ENCODE data around the gene THRAP3.

THRAP3 gene

GRCh38 chr1:36303244-36303643 is 79.0 kb downstream of the THRAP3 start:
- DNase-seq: no peak

- DNase-seq: no peak
Measured at GRCh38 chr1:36303650-36304360, 79.6 kb downstream of the THRAP3 start.

DNA sequence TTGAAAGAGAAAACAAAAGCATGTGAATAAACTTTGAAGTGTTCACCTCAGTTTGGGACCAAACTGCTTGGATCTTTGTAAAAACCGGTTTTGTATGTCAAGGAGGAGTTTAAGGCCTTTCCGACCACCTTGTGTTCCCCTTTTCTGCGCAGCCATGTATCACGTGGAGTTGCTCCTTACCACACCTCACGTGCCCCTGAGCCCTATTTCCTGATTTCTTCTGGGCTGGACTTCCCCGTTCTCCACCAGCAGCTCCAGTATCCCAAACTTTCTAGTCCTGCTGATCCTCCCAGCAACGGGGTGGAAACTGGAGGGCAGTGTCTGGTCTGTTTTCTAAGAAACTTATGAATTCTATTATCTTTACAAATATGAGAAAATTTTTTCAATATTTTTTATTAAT is 80.3 kb downstream of the THRAP3 start:
- DNase-seq: no peak

- DNase-seq: no peak
Measured at GRCh38 chr1:36304970-36305914, 81.0 kb downstream of the THRAP3 start.

GRCh38 chr1:36305915-36306209 is 81.6 kb downstream of the THRAP3 start:
- no peak for DNase-seq

GRCh38 chr1:36306210-36306901 is 82.1 kb downstream of the THRAP3 start, which contains the start of gene SH3D21:
SH3D21 (plus strand) TSS chr1:36306368; CDS start chr1:36306421, 53 bp downstream.
- DNase-seq: peak; percentile 63

DNA sequence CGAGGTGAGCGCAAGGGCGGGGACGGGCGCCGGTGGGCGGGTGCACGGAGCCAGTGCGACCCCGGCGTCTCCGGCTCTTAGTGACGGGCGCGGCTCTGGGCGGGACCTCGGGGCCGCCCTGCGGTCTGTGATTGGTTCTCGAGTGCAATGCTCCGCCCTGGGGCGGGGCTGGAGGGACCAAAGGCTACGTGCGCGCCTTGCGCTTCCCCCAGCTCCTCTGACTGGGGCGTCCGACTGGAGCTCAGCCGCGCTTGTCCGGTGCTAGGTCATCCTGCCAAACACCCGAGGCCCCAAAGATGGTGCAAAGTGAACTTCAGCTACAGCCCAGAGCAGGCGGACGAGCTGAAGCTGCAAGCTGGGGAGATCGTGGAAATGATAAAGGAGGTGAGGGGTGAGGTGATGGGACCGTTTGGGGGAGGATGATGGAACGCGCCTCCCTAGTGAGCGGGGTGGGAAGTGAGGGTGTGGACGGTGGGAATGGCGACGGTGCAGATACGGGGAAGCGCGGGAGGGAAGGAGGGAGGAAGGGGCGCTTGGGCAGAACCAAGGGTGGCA is 82.7 kb downstream of the THRAP3 start:
- DNase-seq: peak; percentile 98

GRCh38 chr1:36307601-36308330 is 83.5 kb downstream of the THRAP3 start:
- DNase-seq: no peak

GRCh38 chr1:36309397-36309796 is 85.2 kb downstream of the THRAP3 start:
- DNase-seq: no peak

DNA sequence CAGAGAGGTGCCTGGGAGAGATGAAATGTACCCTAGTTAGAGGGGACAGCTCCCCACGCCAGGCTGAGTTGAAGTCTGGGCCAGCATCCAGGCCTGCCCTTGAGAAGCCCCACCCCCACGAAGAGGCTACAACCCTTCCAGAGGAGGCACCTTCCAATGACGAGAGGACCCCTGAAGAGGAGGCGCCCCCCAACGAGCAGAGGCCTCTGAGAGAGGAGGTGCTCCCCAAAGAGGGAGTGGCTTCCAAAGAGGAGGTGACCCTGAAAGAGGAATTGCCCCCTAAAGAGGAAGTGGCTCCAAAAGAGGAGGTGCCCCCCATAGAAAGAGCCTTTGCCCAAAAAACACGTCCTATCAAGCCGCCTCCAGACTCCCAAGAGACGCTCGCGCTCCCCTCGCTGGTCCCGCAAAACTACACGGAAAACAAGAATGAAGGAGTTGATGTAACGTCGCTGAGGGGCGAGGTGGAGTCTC is 96.1 kb downstream of the THRAP3 start:
- no peak for DNase-seq

DNA sequence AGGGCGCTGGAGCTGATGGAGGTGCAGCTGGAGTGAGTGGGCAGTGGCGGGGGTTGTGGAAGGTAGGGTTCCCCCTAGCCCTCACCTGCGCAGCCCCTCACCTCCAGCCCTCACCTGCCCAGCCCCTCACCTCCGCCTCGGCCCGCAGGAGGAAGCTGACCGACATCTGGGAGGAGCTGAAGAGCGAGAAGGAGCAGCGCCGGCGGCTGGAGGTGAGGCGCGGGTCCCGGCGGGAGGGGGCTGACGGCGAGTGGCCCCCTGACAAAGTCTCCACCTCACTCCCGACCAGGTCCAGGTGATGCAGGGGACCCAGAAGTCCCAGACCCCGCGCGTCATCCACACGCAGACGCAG is 96.5 kb downstream of the THRAP3 start:
- DNase-seq: no peak

DNA sequence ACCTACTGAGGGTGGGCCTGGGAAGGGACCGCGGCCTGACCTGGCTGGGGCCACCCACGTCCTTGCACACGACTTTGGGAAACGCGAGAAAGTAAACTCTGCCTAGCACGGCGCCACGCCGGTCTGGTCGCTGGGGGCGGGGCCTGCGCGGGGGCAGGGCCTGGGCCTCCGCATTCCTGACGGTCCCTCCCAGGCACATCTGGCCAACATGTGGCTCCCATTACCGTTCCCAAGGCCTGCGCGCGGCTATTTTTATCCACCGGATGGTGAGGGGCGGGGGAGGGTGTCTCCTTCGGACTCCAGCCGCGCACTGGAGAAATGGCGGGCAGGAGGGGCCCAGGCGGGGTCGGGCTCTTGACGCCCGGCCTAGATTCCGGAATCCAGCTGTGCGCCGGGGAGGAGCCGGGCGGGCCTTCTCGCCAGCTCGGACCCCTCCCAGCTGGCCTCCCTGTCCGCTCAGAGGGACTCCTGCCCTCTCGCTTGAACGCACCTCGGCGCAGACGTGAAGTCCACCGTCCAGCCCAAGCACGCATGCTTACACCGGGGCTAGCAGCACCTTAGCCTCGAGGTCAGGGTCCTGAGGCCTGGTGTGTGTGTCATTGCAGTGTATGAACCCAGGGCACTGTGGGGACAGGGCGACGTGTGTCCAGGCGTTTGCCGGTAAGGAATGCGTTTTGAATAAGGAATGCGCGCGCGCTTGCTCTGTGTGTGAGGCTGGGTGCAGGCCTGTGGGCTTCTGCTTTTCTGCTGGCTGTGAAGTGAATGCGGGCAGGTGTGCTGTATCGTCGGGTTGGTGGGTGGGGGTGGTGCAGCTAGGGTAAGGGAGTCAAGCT is 97.1 kb downstream of the THRAP3 start:
- no peak for DNase-seq

GRCh38 chr1:36322041-36322785 is 98.0 kb downstream of the THRAP3 start:
- DNase-seq: no peak

DNA sequence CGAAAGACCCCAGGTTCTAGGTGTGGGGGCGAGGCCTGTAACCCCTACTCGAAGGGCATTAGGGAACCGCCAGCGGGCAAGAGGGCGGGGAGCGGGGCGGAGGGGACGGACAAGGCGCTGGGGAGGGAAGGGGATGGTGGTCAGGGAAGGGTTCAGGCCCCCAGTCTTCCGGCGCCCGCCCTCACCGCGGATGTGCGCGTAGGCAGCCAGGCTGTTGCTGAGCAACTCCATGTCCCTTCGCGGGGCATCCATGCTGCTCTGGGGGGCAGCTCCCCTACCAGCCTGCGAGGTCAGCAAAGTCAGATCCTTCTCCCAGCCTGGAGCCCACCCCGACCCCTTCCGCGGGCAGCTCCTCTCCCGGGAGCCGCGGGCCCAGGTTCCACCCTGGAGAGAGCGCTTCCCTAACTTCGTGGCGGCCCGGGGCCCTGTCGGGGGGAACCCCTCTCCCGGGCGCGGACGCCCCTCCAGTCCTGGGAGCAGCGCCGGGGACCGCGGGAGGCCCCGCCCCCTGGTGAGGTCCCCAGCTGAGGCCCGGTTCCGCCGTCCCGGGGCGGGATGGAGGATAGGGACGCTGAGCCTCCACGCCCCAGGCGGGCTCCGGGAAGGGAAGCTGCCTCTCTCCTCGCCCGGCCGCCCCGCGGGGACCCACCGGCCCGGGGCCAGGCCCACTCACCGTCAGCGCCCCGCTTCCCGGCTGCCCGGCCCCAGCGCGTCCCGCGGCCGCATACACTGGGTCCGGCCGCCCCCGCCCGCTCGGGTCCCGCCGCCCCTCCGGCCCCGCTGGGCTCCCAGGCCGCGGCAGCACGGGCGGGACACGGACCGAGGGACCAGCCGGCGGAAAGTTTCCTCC is 98.8 kb downstream of the THRAP3 start:
- DNase-seq: no peak

GRCh38 chr1:36323636-36324352 is 99.6 kb downstream of the THRAP3 start, which contains the start of gene EVA1B:
EVA1B (minus strand) TSS chr1:36323645; CDS start chr1:36323037, 608 bp downstream.
- peak; percentile 35 for DNase-seq

- no peak for DNase-seq
Measured at GRCh38 chr1:36324353-36324703, 100.1 kb downstream of the THRAP3 start.

- DNase-seq: no peak
Measured at GRCh38 chr1:36326499-36326898, 102.3 kb downstream of the THRAP3 start.

- peak; percentile 62 for DNase-seq
Measured at GRCh38 chr1:36327421-36328087, 103.3 kb downstream of the THRAP3 start.

DNA sequence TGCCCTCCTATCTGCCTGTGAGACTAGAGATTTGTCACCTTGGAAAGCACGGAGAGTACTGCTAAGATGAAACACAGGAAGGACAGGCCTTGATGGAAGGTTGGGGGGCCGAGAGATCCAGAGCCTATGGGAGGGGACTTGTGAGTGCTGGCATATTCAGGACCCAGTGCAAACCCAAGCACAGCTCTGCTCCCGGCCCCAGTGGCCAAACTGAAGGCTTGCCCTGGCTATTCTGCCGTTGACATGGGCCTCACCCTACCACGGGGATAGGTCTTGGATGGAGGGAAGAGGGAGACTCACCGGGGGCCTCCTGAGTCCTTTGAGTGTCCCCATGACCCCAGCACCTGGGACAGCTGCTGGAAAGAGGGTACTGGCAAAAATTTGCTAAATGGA is 103.8 kb downstream of the THRAP3 start:
- no peak for DNase-seq

Measured in NCI-H774 (cell line).